ENCODE data around the gene CRISP2. TPM values are rescaled to one million over a fixed set of nuclear protein-coding genes. Genes with fewer than 3 reads are reported as not detected.

The CRISP2 gene
- total and polyA plus RNA-seq, 4 donors: 0.28 TPM; not detected in 3

DNA sequence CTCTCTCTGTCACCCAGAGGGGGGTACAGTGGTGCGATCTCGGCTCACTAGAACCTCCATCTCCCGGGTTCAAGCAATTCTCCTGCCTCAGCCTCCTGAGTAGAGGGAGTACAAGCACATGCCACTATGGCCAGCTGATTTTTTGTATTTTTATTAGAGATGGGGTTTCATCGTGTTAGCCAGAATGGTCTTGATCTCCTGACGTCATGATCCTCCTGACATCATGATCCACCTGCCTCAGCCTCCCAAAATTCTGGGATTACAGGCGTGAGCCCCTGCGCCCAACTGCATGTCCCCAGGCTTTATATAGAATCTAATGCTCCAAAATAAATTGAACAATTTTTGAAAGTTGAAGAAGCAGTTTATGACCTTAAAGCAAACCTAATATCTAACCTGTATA, 7.0 kb upstream of the CRISP2 start:
- Histone ChIP-seq H3K27ac (ENCODE audit: low read depth in 1 of 2, low read length in 2 of 2) (no peak overlapping the region), H3K4me3 (ENCODE audit: low read depth in 1 of 3, low read length in 3 of 3) (no peak overlapping the region), H3K9me3 (ENCODE audit: control insufficient read depth in 4 of 4, low read length in 3 of 4) (peaks cover 0 to 3% (median 0%) of the 10 kb centered on the region in 4 donors), H3K27me3 (ENCODE audit: control insufficient read depth in 4 of 4, insufficient read depth in 4 of 4, low read length in 3 of 4) (no peaks in the 10 kb centered on the region), H3K9ac (ENCODE audit: low read depth in 1 of 2, low read length in 2 of 2) (no peak overlapping the region), H3K4me1 (ENCODE audit: control insufficient read depth in 4 of 4, insufficient read depth in 4 of 4, low read length in 3 of 4) (no peaks in the 10 kb centered on the region), H3K36me3 (ENCODE audit: control insufficient read depth in 4 of 4, insufficient read depth in 3 of 4, low read depth in 1 of 4, low read length in 3 of 4) (no peaks in the 10 kb centered on the region)
- 84% methylated on average over 7 of the region's 7 CpGs for WGBS
- no peak for TF ChIP-seq RAD21 (IDR thresholded peaks at IDR 0.05)
- no peak for TF ChIP-seq FOXA1 (IDR thresholded peaks at IDR 0.05)
- no peak for TF ChIP-seq HNF4A (conservative IDR thresholded peaks at IDR 0.05)
- no peak for TF ChIP-seq GABPA (IDR thresholded peaks at IDR 0.05 in 1 of 2, conservative IDR thresholded peaks at IDR 0.05 in 1 of 2)
- TF ChIP-seq RXRA (IDR thresholded peaks at IDR 0.05): no peak
- TF ChIP-seq, protein P1, sequence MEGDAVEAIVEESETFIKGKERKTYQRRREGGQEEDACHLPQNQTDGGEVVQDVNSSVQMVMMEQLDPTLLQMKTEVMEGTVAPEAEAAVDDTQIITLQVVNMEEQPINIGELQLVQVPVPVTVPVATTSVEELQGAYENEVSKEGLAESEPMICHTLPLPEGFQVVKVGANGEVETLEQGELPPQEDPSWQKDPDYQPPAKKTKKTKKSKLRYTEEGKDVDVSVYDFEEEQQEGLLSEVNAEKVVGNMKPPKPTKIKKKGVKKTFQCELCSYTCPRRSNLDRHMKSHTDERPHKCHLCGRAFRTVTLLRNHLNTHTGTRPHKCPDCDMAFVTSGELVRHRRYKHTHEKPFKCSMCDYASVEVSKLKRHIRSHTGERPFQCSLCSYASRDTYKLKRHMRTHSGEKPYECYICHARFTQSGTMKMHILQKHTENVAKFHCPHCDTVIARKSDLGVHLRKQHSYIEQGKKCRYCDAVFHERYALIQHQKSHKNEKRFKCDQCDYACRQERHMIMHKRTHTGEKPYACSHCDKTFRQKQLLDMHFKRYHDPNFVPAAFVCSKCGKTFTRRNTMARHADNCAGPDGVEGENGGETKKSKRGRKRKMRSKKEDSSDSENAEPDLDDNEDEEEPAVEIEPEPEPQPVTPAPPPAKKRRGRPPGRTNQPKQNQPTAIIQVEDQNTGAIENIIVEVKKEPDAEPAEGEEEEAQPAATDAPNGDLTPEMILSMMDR (IDR thresholded peaks at IDR 0.05; ENCODE audit: low read depth, low read length, missing input control): no peak
- TF ChIP-seq, protein P2, sequence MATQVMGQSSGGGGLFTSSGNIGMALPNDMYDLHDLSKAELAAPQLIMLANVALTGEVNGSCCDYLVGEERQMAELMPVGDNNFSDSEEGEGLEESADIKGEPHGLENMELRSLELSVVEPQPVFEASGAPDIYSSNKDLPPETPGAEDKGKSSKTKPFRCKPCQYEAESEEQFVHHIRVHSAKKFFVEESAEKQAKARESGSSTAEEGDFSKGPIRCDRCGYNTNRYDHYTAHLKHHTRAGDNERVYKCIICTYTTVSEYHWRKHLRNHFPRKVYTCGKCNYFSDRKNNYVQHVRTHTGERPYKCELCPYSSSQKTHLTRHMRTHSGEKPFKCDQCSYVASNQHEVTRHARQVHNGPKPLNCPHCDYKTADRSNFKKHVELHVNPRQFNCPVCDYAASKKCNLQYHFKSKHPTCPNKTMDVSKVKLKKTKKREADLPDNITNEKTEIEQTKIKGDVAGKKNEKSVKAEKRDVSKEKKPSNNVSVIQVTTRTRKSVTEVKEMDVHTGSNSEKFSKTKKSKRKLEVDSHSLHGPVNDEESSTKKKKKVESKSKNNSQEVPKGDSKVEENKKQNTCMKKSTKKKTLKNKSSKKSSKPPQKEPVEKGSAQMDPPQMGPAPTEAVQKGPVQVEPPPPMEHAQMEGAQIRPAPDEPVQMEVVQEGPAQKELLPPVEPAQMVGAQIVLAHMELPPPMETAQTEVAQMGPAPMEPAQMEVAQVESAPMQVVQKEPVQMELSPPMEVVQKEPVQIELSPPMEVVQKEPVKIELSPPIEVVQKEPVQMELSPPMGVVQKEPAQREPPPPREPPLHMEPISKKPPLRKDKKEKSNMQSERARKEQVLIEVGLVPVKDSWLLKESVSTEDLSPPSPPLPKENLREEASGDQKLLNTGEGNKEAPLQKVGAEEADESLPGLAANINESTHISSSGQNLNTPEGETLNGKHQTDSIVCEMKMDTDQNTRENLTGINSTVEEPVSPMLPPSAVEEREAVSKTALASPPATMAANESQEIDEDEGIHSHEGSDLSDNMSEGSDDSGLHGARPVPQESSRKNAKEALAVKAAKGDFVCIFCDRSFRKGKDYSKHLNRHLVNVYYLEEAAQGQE (IDR thresholded peaks at IDR 0.05): no peak
- TF ChIP-seq, protein P3, sequence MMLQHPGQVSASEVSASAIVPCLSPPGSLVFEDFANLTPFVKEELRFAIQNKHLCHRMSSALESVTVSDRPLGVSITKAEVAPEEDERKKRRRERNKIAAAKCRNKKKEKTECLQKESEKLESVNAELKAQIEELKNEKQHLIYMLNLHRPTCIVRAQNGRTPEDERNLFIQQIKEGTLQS (IDR thresholded peaks at IDR 0.05): no peak
- no peak for TF ChIP-seq HNF4G (IDR thresholded peaks at IDR 0.05)
- TF ChIP-seq YY1 (IDR thresholded peaks at IDR 0.05): no peak
- TF ChIP-seq JUND (IDR thresholded peaks at IDR 0.05): no peak
- no peak for TF ChIP-seq NR2F2 (IDR thresholded peaks at IDR 0.05)
- no peak for TF ChIP-seq SP1 (IDR thresholded peaks at IDR 0.05)
- no peak for TF ChIP-seq TAF1 (conservative IDR thresholded peaks at IDR 0.05)
- TF ChIP-seq, protein P4, sequence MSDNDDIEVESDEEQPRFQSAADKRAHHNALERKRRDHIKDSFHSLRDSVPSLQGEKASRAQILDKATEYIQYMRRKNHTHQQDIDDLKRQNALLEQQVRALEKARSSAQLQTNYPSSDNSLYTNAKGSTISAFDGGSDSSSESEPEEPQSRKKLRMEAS (IDR thresholded peaks at IDR 0.05): no peak
- TF ChIP-seq, protein P5, sequence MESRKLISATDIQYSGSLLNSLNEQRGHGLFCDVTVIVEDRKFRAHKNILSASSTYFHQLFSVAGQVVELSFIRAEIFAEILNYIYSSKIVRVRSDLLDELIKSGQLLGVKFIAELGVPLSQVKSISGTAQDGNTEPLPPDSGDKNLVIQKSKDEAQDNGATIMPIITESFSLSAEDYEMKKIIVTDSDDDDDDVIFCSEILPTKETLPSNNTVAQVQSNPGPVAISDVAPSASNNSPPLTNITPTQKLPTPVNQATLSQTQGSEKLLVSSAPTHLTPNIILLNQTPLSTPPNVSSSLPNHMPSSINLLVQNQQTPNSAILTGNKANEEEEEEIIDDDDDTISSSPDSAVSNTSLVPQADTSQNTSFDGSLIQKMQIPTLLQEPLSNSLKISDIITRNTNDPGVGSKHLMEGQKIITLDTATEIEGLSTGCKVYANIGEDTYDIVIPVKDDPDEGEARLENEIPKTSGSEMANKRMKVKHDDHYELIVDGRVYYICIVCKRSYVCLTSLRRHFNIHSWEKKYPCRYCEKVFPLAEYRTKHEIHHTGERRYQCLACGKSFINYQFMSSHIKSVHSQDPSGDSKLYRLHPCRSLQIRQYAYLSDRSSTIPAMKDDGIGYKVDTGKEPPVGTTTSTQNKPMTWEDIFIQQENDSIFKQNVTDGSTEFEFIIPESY (IDR thresholded peaks at IDR 0.05): no peak
- no peak for TF ChIP-seq FOXA2 (IDR thresholded peaks at IDR 0.05)
- no peak for TF ChIP-seq EGR1 (IDR thresholded peaks at IDR 0.05; ENCODE audit: low read depth in 2 of 2)
- no peak for DNase-seq (ENCODE audit: low spot score)
